GM18502 (cell line): ENCODE measurements around the gene AFP.

Source experiments
- ATAC-seq: cut with Tn5 transposase; IDR thresholded peaks from one replicate; pipeline ENCODE4 v1.9.1; 2021; ENCODE audit warnings: mild to moderate bottlenecking; ENCODE audit not compliant: unreplicated experiment, poor library complexity

AFP gene

GRCh38 chr4:73413294-73413755 lies 22.7 kb upstream of the AFP start:
- ATAC-seq, result no peak

- no peak for ATAC-seq
Observed at GRCh38 chr4:73414936-73415271, 21.1 kb upstream of the AFP start.

DNA sequence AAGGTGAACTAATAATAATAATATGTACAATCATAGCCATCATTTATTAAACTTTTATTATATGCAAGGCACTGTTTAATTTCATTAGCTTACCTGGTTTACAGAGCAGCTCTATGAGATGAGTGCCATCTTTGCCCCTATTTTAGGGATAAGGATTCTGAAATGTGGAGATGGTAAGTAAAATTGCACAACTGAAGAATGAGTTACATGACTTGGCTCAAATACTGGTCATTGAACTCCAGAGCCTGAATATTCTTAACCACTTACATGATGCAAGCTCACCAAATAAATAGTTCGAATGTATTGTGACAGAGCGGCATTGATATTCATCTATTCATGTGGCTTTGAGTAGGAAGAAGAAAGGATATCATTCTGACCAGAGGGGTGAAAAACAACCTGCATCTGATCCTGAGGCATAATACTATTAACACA lies 20.2 kb upstream of the AFP start:
- ATAC-seq, result no peak

DNA sequence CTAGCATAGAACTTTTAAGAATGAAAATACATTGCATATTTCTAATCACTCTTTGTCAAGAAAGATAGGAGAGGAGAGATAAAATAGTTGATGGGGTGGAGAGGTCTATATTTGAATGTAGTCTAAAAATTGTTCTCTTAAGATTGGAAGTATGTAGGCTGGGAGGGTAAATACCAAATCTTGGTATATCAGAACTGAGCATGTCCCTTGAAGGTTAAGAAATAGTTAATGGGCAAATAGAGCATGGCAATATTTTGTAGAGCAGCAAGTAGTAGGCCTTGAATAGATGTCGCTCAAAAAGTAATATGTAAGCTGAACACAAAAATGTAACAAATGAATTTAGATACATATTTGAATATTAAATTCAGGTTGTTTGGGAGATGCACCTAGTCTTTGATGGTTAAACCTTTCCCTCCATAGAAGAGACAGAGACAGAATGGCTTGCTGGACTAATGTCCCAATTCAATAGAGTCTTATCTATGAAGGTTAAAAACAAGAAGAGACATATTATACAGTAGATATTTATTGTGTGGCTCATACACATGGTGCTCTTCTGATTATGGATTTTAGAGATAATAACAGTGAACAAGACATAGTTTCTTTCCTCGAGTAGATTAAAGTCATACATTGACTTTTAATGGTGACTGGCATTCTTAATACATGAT lies 19.5 kb upstream of the AFP start:
- ATAC-seq, result no peak

- ATAC-seq, result no peak
Observed at GRCh38 chr4:73417342-73417741, 18.7 kb upstream of the AFP start.

DNA sequence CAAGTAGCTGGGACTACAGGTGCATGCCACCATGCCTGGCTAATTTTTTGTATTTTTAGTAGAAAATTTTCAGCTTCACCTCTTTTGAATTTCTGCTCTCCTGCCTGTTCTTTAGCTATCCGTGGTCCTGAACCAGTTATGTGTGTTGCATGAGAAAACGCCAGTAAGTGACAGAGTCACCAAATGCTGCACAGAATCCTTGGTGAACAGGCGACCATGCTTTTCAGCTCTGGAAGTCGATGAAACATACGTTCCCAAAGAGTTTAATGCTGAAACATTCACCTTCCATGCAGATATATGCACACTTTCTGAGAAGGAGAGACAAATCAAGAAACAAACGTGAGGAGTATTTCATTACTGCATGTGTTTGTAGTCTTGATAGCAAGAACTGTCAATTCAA lies 18.0 kb upstream of the AFP start:
- ATAC-seq, result no peak

- ATAC-seq, result no peak
Observed at GRCh38 chr4:73418677-73419076, 17.3 kb upstream of the AFP start.

- no peak for ATAC-seq
Observed at GRCh38 chr4:73419106-73420038, 16.6 kb upstream of the AFP start.

- ATAC-seq, result no peak
Observed at GRCh38 chr4:73420615-73421014, 15.4 kb upstream of the AFP start.

GRCh38 chr4:73421708-73422457 lies 14.1 kb upstream of the AFP start:
- no peak for ATAC-seq

DNA sequence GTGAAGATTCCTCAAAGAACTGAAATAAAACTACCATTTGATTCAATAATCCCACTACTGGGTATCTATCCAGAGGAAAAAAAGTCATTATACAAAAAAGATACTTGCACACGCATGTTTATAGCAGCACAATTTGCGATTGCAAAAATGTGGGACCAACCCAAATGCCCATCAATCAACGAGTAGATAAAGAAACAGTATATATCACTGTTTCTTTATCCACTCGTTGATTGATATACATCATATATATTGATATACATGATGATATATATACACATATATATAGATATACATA lies 13.6 kb upstream of the AFP start:
- no peak for ATAC-seq

GRCh38 chr4:73423184-73423583 lies 12.8 kb upstream of the AFP start:
- ATAC-seq, result no peak

DNA sequence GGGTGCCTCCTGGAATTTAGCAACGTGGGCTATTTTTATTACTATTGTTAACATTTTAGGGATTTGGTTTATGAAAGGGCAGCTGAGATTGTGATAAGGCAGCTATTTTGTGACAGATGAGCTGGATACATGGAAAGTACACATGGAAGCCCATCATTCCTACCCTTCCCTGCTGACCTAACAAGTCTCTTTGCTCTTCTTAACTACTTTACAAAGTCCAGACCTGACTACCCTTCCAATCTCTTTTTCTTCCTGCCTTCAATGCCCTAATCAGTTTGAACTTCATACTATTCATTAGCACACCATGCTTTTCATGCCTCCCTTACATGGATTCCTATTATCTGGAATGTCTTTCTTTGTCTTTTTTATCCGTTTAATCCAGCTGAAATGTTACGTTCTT lies 9.4 kb upstream of the AFP start:
- no peak for ATAC-seq

DNA sequence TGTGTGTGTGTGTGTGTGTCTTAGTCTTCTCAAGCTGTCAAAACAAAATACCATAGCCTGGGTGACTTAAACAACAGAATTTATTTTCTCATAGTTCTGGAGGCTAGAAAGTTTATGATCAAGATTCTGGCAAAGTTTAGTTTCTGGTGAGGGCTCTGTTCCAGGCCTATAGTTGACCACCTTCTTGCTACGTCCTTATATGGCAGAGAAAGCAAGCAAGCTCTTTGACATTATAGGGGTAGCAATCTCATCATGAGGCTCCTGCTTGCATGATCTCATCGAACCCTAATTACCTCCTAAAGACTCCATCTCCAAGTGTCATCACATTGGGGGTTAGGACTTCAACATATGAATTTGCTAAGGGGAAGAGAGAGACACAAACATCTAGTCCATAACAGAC lies 6.9 kb upstream of the AFP start:
- no peak for ATAC-seq

DNA sequence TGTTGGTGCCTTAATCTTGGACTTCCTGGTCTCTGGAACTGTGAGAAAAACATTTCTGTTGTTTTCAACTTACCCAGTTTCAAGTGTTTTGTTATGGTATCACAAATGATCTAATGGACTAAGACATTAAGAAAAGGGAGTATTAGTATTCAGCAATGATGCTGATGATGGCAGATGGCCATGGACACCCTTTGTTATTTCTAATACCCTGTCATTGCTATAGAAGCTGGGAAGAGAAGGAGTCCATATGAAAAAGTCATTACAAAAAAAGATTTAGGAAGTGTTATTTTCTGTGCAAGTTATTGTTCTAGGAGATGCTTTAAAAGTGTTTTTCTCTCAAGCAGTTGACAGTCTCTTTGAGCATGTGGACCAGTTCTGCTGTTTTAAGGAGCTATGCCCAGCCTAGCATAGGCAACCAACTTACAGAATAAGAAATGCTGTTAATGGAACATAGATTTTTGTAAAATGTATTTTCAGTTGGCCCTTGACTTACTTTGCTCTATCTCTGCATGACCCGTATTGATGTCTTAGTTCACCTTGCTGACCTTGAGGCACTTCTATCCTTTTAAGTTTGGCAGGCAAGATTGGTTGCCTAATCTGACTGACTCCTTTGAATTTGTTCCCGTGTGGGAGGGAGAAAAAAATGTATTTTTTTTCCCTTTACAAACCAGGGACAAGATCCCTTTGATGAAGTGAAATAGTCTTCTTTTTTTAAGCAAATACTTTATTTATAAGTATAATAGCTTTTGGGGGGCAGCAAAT lies 6.0 kb upstream of the AFP start:
- ATAC-seq, result no peak

- ATAC-seq, result no peak
Observed at GRCh38 chr4:73431813-73432168, 4.2 kb upstream of the AFP start.

DNA sequence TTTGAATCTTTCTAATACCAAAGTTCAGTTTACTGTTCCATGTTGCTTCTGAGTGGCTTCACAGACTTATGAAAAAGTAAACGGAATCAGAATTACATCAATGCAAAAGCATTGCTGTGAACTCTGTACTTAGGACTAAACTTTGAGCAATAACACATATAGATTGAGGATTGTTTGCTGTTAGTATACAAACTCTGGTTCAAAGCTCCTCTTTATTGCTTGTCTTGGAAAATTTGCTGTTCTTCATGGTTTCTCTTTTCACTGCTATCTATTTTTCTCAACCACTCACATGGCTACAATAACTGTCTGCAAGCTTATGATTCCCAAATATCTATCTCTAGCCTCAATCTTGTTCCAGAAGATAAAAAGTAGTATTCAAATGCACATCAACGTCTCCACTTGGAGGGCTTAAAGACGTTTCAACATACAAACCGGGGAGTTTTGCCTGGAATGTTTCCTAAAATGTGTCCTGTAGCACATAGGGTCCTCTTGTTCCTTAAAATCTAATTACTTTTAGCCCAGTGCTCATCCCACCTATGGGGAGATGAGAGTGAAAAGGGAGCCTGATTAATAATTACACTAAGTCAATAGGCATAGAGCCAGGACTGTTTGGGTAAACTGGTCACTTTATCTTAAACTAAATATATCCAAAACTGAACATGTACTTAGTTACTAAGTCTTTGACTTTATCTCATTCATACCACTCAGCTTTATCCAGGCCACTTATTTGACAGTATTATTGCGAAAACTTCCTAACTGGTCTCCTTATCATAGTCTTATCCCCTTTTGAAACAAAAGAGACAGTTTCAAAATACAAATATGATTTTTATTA lies 3.6 kb upstream of the AFP start:
- no peak for ATAC-seq

DNA sequence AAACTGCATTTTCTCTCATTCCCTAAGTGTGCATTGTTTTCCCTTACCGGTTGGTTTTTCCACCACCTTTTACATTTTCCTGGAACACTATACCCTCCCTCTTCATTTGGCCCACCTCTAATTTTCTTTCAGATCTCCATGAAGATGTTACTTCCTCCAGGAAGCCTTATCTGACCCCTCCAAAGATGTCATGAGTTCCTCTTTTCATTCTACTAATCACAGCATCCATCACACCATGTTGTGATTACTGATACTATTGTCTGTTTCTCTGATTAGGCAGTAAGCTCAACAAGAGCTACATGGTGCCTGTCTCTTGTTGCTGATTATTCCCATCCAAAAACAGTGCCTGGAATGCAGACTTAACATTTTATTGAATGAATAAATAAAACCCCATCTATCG lies 2.9 kb upstream of the AFP start:
- ATAC-seq, result no peak

DNA sequence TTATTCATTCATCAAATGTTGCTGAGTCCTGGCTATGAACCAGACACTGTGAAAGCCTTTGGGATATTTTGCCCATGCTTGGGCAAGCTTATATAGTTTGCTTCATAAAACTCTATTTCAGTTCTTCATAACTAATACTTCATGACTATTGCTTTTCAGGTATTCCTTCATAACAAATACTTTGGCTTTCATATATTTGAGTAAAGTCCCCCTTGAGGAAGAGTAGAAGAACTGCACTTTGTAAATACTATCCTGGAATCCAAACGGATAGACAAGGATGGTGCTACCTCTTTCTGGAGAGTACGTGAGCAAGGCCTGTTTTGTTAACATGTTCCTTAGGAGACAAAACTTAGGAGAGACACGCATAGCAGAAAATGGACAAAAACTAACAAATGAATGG lies 1.7 kb upstream of the AFP start:
- no peak for ATAC-seq
